Body of pancreas (tissue), 4 donors: ENCODE data around the gene ARHGAP6. TPM values are rescaled to one million over a fixed set of nuclear protein-coding genes. Genes with fewer than 3 reads are reported as not detected.

Experiments used
- ATAC-seq: fragments of 150-250 bp; one replicate; pipeline ENCODE4 v1.9.1; 2016
- DNase-seq, 4 donors: peaks; one replicate each; pipeline ENCODE4 v3.0.0-alpha.2; 2019
- H3K27ac ChIP-seq, 4 donors: fragments of 200-600 bp; sonication (generic); 1 replicate in 3 of 4; 2 replicates in 1 of 4; pipeline versions ENCODE4 v1.5.1 to v1.6.1; 2016 to 2019; ENCODE audit warnings: mild to moderate bottlenecking in 1 of 4, mixed read lengths in 1 of 4, moderate library complexity in 1 of 4
- H3K27me3 ChIP-seq, 2 donors: fragments of 200-600 bp; sonication (generic); one replicate each; pipeline ENCODE4 v1.6.0; 2016; ENCODE audit warnings: mild to moderate bottlenecking in 1 of 2
- H3K36me3 ChIP-seq, 2 donors: fragments of 200-600 bp; sonication (generic); replicated peaks in 1 of 2; 2 replicates each; pipeline ENCODE4 v1.5.1; 2016; ENCODE audit warnings: low read depth in 2 of 2; ENCODE audit not compliant: insufficient read depth in 1 of 2
- H3K4me1 ChIP-seq: fragments of 200-600 bp; sonication (generic); one replicate; pipeline ENCODE4 v1.6.0; 2016
- H3K4me3 ChIP-seq, 2 donors: fragments of 200-600 bp; sonication (generic); 1 replicate in 1 of 2; 2 replicates in 1 of 2; pipeline ENCODE4 v1.5.1; 2016 to 2019
- H3K9me3 ChIP-seq, 3 donors: fragments of 200-600 bp; sonication (generic); 1 replicate in 2 of 3; 2 replicates in 1 of 3; pipeline ENCODE4 v1.5.1; 2016
- POLR2A ChIP-seq, 3 donors: fragments of 450-650 bp; IDR thresholded peaks; one replicate each; pipeline ENCODE4 v1.6.1; 2016; ENCODE audit warnings: antibody characterized with exemption in 3 of 3, mild to moderate bottlenecking in 2 of 3
- WGBS, 2 donors: methylation state at CpG; one replicate each; pipeline ENCODE4 v1.1.5; 2017; 5-methylcytosine and 5-hydroxymethylcytosine counted together
- intact Hi-C: fragments of 100-400 bp; cut with DNase I; formaldehyde crosslinking; loops from one replicate; pipeline ENCODE4 v1.15.1; 2023
- total RNA-seq, 2 donors: library from RNA; depleted of rRNA; stranded (reverse); fragments of >200 nt; gene quantifications; one replicate each; pipeline ENCODE4 v1.1.0, GENCODE V29; 2016
- TF ChIP-seq, protein P1 (sequence below), 7 experiments: fragments of 450-650 bp in 4 of 7; fragments of 200-600 bp in 3 of 7; sonication (generic) in 3 of 7; IDR thresholded peaks; one replicate each; pipeline ENCODE4 v1.5.1; 2016 to 2019; ENCODE audit warnings: antibody characterized with exemption in 7 of 7

The ARHGAP6 gene
- total RNA-seq, 2 donors from 2014 or later: 2.3 to 10.9 TPM

DNA sequence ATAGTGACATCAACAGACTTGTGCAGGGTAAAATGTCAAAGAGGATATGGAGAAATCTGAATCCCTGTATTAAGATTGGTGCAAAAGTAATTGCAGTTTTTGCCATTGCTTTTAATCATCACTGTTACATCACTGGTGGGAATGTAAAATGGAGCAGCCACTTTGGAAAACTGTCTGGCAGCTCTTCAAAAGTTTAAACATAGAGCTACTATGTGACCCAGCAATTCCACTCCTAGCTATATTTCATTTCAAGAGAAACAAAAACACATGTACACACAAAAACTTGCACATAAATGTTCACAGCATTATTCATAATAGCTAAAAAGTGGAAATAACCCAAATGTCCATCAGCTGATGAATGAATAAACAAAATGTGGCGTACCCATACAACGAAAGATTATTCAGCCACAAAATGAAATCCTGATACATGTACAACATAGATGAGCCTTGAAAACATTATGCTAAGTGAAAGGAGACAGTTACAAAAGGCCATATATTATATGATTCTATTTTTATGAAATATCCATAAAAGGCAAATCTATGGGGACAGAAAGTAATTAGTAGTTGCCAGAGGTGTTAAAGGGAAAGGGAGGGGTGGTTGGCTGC is 266.1 kb downstream of the ARHGAP6 start:
- Histone ChIP-seq H3K9me3 (no peaks in the 10 kb centered on the region), H3K27me3 (no peaks in the 10 kb centered on the region), H3K4me1 (no peaks in the 10 kb centered on the region), H3K36me3 (no peaks in the 10 kb centered on the region), H3K4me3 (no peak overlapping the region), H3K27ac (no peak overlapping the region)
- WGBS, 2 donors: 63 to 76% methylated on average over 2 of the region's 2 CpGs
- ATAC-seq: no peak
- no peak for TF ChIP-seq POLR2A (IDR thresholded peaks at IDR 0.05)
- TF ChIP-seq, protein P1, sequence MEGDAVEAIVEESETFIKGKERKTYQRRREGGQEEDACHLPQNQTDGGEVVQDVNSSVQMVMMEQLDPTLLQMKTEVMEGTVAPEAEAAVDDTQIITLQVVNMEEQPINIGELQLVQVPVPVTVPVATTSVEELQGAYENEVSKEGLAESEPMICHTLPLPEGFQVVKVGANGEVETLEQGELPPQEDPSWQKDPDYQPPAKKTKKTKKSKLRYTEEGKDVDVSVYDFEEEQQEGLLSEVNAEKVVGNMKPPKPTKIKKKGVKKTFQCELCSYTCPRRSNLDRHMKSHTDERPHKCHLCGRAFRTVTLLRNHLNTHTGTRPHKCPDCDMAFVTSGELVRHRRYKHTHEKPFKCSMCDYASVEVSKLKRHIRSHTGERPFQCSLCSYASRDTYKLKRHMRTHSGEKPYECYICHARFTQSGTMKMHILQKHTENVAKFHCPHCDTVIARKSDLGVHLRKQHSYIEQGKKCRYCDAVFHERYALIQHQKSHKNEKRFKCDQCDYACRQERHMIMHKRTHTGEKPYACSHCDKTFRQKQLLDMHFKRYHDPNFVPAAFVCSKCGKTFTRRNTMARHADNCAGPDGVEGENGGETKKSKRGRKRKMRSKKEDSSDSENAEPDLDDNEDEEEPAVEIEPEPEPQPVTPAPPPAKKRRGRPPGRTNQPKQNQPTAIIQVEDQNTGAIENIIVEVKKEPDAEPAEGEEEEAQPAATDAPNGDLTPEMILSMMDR (IDR thresholded peaks at IDR 0.05): no peak
- no peak for DNase-seq
- intact Hi-C loops: no loop called here

- DNase-seq (no peak), ATAC-seq (no peak)
- Histone ChIP-seq H3K4me3 (no peak overlapping the region), H3K36me3 (no peaks in the 10 kb centered on the region), H3K27me3 (no peaks in the 10 kb centered on the region), H3K9me3 (no peaks in the 10 kb centered on the region), H3K27ac (no peak overlapping the region), H3K4me1 (no peaks in the 10 kb centered on the region)
- no peak for TF ChIP-seq POLR2A (IDR thresholded peaks at IDR 0.05)
- TF ChIP-seq, protein P1 (IDR thresholded peaks at IDR 0.05): no peak
- intact Hi-C loops: no loop called here
- WGBS, 2 donors: 47 to 50% methylated on average over 1 of the region's 1 CpG
These were observed 266.9 kb downstream of the ARHGAP6 start for GRCh38 chrX:11398785-11399184.

DNA sequence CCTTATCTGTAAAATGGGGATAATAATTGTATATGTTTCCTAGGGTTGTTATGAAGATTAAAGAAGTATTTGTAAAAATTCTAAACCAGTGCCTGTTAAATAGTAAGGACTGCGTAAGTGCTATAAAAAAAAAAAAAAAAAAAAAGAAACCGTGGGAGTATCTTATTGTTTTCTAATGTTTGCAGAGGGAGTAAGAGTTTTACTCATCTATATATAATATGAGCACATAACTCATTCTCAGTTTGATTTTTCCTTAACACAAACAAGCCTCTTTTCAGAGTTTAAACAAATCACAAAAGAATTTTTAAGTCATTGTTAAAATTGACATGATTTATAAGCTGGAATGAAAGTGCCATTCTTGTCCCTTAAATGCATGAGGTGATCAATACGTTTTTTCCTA is 267.6 kb downstream of the ARHGAP6 start:
- Histone ChIP-seq H3K4me1 (no peaks in the 10 kb centered on the region), H3K27ac (no peak overlapping the region), H3K9me3 (no peaks in the 10 kb centered on the region), H3K36me3 (no peaks in the 10 kb centered on the region), H3K4me3 (no peak overlapping the region), H3K27me3 (no peaks in the 10 kb centered on the region)
- TF ChIP-seq POLR2A (IDR thresholded peaks at IDR 0.05): no peak
- TF ChIP-seq, protein P1 (IDR thresholded peaks at IDR 0.05): no peak
- WGBS, 2 donors: 45 to 57% methylated on average over 3 of the region's 3 CpGs
- DNase-seq (no peak), ATAC-seq (no peak)
- intact Hi-C loops: no loop called here

DNA sequence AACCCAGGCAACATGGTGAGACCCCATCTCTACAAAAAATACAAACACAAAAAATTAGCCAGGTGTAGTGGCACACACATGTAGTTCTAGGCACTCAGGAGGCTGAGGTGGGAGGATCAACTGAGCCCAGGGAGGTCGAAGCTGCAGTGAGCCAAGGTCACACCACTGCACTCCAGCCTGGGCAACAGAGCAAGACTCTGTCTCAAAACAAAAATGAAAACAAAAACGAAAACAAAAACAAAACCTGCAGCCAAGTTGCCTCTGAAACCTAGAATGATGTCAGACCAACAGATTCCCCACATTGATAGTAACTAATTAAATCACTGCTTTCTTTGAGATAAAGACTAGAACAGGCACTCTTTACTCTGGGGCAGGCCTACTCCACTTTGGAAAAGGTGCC is 268.0 kb downstream of the ARHGAP6 start:
- intact Hi-C loops: no loop called here
- no peak for ATAC-seq
- no peak for DNase-seq
- TF ChIP-seq, protein P1 (IDR thresholded peaks at IDR 0.05): no peak
- no peak for TF ChIP-seq POLR2A (IDR thresholded peaks at IDR 0.05)
- WGBS, 2 donors: 56 to 62% methylated on average over 2 of the region's 2 CpGs
- no peaks in the 10 kb centered on the region for H3K4me1 ChIP-seq
- no peak overlapping the region for H3K4me3 ChIP-seq
- no peaks in the 10 kb centered on the region for H3K36me3 ChIP-seq
- no peak overlapping the region for H3K27ac ChIP-seq
- H3K27me3 ChIP-seq: no peaks in the 10 kb centered on the region
- H3K9me3 ChIP-seq: no peaks in the 10 kb centered on the region

DNA sequence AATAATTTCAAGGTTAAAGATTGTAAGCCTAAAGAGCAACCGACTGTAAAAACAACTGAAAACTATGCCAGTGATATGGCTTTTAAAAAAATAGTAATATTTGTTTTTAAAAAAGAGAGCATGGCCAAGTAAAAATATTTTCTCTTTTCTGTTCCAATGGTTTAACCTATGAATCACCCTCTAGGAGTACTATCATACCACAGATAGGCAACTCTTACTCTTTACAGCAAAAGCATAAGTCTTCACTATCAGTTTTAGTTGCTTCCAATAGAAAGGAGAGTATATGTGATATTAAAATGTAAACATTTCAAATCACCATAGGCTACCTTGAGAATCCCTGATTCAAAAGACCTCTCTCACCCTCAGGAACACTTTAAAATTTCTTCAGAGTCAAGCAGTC is 269.9 kb downstream of the ARHGAP6 start:
- H3K4me3 ChIP-seq: no peak overlapping the region
- no peaks in the 10 kb centered on the region for H3K36me3 ChIP-seq
- H3K27ac ChIP-seq: no peak overlapping the region
- no peak for ATAC-seq
- H3K4me1 ChIP-seq: no peaks in the 10 kb centered on the region
- TF ChIP-seq, protein P1 (IDR thresholded peaks at IDR 0.05): no peak
- TF ChIP-seq POLR2A (IDR thresholded peaks at IDR 0.05): no peak
- H3K27me3 ChIP-seq: no peaks in the 10 kb centered on the region
- whole genome bisulfite sequencing, 2 donors: 6 to 21% methylated on average over 1 of the region's 1 CpG
- no peaks in the 10 kb centered on the region for H3K9me3 ChIP-seq
- no peak for DNase-seq
- intact Hi-C loops: no loop called here
